BE2C (cell line): ENCODE data around the gene CTTNBP2.

ENCODE experiments used
- DNase-seq: peaks from one replicate; pipeline ENCODE4 v3.0.0-alpha.2; 2020
- H3K27me3 ChIP-seq: fragments of 250-450 bp; sonication (Bioruptor Pico); 2 replicates; pipeline ENCODE4 v1.5.1; 2020; ENCODE audit warnings: mild to moderate bottlenecking
- H3K36me3 ChIP-seq: fragments of 250-450 bp; sonication (Bioruptor Pico); 2 replicates; pipeline ENCODE4 v1.5.1; 2020; ENCODE audit warnings: mild to moderate bottlenecking
- H3K4me1 ChIP-seq: fragments of 250-450 bp; sonication (Bioruptor Pico); 2 replicates; pipeline ENCODE4 v1.5.1; 2020
- H3K4me3 ChIP-seq: 2 replicates; pipeline ENCODE4 v1.5.1; 2011; ENCODE audit warnings: low read depth, low read length
- H3K9me3 ChIP-seq: fragments of 250-450 bp; sonication (Bioruptor Pico); 2 replicates; pipeline ENCODE4 v1.5.1; 2020
- CTCF ChIP-seq: IDR thresholded peaks from 2 replicates; pipeline ENCODE4 v1.5.1; 2012; ENCODE audit warnings: mild to moderate bottlenecking, low read depth, low read length

The CTTNBP2 gene

GRCh38 chr7:117737926-117738325 lies 135.3 kb downstream of the CTTNBP2 start:
- TF ChIP-seq CTCF = no peak
- Histone ChIP-seq H3K9me3 (no peaks in the 10 kb centered on the region), H3K36me3 (no peaks in the 10 kb centered on the region), H3K27me3 (no peaks in the 10 kb centered on the region; the same call in 1 of the 2 replicates), H3K4me1 (no peaks in the 10 kb centered on the region), H3K4me3 (no peak overlapping the region)
- DNase-seq = no peak

- H3K4me3 ChIP-seq = no peak overlapping the region
- no peak for DNase-seq
Observed at GRCh38 chr7:117731455-117731854, 141.8 kb downstream of the CTTNBP2 start.

GRCh38 chr7:117730390-117730789 lies 142.9 kb downstream of the CTTNBP2 start:
- Histone ChIP-seq H3K36me3 (no peaks in the 10 kb centered on the region), H3K27me3 (peaks cover 32% of the 10 kb centered on the region), H3K4me1 (no peaks in the 10 kb centered on the region), H3K9me3 (no peaks in the 10 kb centered on the region), H3K4me3 (no peak overlapping the region)
- no peak for DNase-seq
- TF ChIP-seq CTCF = no peak

More at GRCh38 chr7:117731455-117731854, 141.8 kb downstream of the CTTNBP2 start:
- Histone ChIP-seq H3K36me3 (no peaks in the 10 kb centered on the region), H3K4me1 (no peaks in the 10 kb centered on the region), H3K9me3 (no peaks in the 10 kb centered on the region), H3K27me3 (peaks cover 23% of the 10 kb centered on the region)
- TF ChIP-seq CTCF = no peak

GRCh38 chr7:117728890-117729624 lies 144.2 kb downstream of the CTTNBP2 start:
- peaks cover 43% of the 10 kb centered on the region for H3K27me3 ChIP-seq
- no peaks in the 10 kb centered on the region for H3K36me3 ChIP-seq
- no peaks in the 10 kb centered on the region for H3K4me1 ChIP-seq
- no peaks in the 10 kb centered on the region for H3K9me3 ChIP-seq
- no peak for TF ChIP-seq CTCF
- no peak for DNase-seq
- H3K4me3 ChIP-seq = no peak overlapping the region

- Histone ChIP-seq H3K27me3 (peaks cover 35% of the 10 kb centered on the region), H3K4me3 (no peak overlapping the region), H3K36me3 (no peaks in the 10 kb centered on the region), H3K4me1 (no peaks in the 10 kb centered on the region), H3K9me3 (no peaks in the 10 kb centered on the region)
- TF ChIP-seq CTCF = no peak
- no peak for DNase-seq
Observed at GRCh38 chr7:117724898-117725297, 148.3 kb downstream of the CTTNBP2 start.

- Histone ChIP-seq H3K27me3 (peaks cover 16% of the 10 kb centered on the region), H3K4me3 (no peak overlapping the region), H3K4me1 (no peaks in the 10 kb centered on the region), H3K36me3 (no peaks in the 10 kb centered on the region), H3K9me3 (no peaks in the 10 kb centered on the region)
- no peak for DNase-seq
- no peak for TF ChIP-seq CTCF
Observed at GRCh38 chr7:117719377-117719776, 153.9 kb downstream of the CTTNBP2 start.
